Measurements from ENCODE around the gene RGSL1. TPM values are rescaled to one million over a fixed set of nuclear protein-coding genes. Genes with fewer than 3 reads are reported as not detected.
A peak's percentile ranks its signal among the peaks of the same experiment; 100 is the strongest.

Gene RGSL1
- total and polyA plus RNA-seq, 9 of the 15 experiments (the other 6 are each of a cell fraction or from before 2014, with no cell fraction given) = 0.03 TPM; not detected in 8

DNA sequence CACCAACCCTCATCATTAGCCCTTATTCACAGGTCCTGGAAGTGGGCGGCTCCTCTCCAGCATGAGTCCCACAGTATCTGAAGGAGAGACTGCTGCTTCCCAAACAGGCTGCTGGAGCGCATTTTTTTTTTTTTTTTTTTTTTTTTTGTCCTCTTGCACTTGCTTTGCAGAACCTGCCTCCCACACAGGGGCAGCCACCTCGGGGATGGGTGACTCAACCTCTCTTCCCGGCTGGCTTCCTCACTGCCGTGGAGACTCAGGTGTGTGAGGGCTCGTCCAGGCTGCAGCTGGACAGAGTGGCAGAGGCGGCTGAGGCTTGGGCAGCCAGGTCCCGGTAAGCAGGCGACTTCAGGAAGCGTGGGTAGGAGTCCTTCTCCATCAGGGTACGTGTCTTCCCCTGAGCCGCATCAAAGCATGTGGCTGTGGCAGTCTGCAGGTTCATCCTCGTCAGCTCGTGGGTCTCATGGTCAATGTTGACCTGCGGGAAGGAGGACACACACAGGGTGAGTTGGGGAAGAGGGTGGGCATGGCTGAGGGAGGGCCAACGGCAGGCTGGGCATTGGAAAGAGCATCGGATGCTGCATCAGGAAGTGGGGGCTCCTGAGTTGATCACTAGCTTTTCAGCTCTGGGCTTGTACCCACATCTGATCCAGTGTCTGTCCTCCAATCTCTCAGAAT, 150.2 kb downstream of the RGSL1 start (continued):
- TF ChIP-seq ERF (CRISPR knock-in tag; IDR thresholded peaks at IDR 0.05) = no peak
- TF ChIP-seq RBM22 (IDR thresholded peaks at IDR 0.05; ENCODE audit: low read depth, low read length, poor library complexity, severe bottlenecking) = no peak
- TF ChIP-seq ZNF75A (CRISPR knock-in tag; IDR thresholded peaks at IDR 0.05) = no peak
- TF ChIP-seq, protein P1, sequence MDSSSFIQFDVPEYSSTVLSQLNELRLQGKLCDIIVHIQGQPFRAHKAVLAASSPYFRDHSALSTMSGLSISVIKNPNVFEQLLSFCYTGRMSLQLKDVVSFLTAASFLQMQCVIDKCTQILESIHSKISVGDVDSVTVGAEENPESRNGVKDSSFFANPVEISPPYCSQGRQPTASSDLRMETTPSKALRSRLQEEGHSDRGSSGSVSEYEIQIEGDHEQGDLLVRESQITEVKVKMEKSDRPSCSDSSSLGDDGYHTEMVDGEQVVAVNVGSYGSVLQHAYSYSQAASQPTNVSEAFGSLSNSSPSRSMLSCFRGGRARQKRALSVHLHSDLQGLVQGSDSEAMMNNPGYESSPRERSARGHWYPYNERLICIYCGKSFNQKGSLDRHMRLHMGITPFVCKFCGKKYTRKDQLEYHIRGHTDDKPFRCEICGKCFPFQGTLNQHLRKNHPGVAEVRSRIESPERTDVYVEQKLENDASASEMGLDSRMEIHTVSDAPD (CRISPR knock-in tag; IDR thresholded peaks at IDR 0.05) = no peak
- TF ChIP-seq MCM3 (IDR thresholded peaks at IDR 0.05) = no peak

DNA sequence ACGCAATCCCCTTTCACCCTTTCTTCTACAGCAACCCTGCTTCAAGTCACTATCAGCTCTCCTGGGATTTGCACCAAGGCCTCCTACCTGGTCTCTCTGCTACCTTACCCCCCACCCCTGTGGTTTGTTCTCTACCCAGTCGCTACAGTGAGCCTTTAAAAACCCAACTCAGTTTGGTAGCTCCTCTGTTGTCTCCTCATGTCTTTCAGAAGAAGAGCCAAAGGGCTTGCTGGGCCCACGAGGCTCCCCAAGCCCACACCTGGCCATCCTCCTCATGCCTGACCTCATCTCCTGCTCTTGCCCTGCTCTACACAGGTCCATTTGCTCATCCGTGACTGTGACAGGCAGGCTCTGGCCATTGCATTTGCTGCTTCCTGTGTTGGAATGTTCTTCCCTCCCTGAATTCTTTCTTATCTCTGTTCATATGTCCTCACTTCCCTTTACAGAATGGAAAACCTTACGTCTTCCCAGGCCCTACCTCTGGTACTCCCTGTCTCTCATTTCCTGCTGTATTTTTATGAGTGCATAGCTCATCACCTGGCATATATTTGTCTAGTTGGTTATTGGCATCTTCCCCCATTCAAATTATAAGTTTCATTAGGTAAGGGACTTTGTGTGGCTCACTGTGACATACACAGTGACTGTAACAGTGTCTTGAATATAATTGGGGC, 150.9 kb downstream of the RGSL1 start:
- in situ Hi-C loops (cut with MboI) = no loop called here
- H3K36me3 ChIP-seq (ENCODE audit: control insufficient read depth, insufficient read depth, low read length) = no peaks in the 10 kb centered on the region
- peaks cover 9 to 13% of the 10 kb centered on the region in 2 experiments; a peak in 4 of 5 replicates for H3K4me1 ChIP-seq (replicated peaks in 1 of 2; ENCODE audit: control insufficient read depth in 2 of 2, insufficient read depth in 2 of 2, low read length in 2 of 2)
- H3K9me1 ChIP-seq (ENCODE audit: control insufficient read depth, insufficient read depth, low read length) = no peaks in the 10 kb centered on the region
- ChIA-PET POLR2A (interaction anchor here (0.7 to 1.4 kb wide), 5 partner anchors 8 to 1012 kb away, joined by 3 to 6 read pairs (median 3); partner anchors contain the start of gene RNASEL), CTCF (ENCODE audit: low intra/inter-chr PET ratio) (interaction anchor here (0.6 to 4.5 kb wide), 7 partner anchors 15 to 516 kb away, joined by 3 to 53 read pairs (median 11); no protein-coding TSS in a partner anchor)
- intact Hi-C loops (cut with micrococcal nuclease) = loop anchor here (1.0 kb wide), 2 partner anchors 181 to 205 kb away; no protein-coding TSS in a partner anchor
- no peaks in the 10 kb centered on the region for H4K20me1 ChIP-seq (replicated peaks; ENCODE audit: control insufficient read depth, insufficient read depth, low read length)
- H3K27ac ChIP-seq (ENCODE audit: extremely low read depth, low read depth, low read length) = no peak overlapping the region
- WGBS (ENCODE audit: insufficient coverage, low coverage, missing lambda C conversion rate) = 18% methylated on average over 5 of the region's 5 CpGs
- no peak overlapping the region for H3K4me2 ChIP-seq (ENCODE audit: insufficient read depth, low read length)
- no peaks in the 10 kb centered on the region for H3K9me3 ChIP-seq (replicated peaks; ENCODE audit: control insufficient read depth, insufficient read depth, low read depth, low read length)
- FAIRE-seq (no peak), DNase-seq (ENCODE audit: extremely low read depth in 1 of 4, low spot score in 3 of 4) (no peak), ATAC-seq (no peak)
- no peak overlapping the region for H2AFZ ChIP-seq (ENCODE audit: low read depth, low read length)
- H3K4me3 ChIP-seq = no peak overlapping the region
- H3K9ac ChIP-seq (ENCODE audit: insufficient read depth in 1 of 2, low read depth in 2 of 2, low read length in 2 of 2) = peak overlapping the region in 1 of 2 experiments; percentile 31; a peak in 1 of 4 replicates
- no TSS peak for BruUV-seq (replicated peaks)
- H3K79me2 ChIP-seq (ENCODE audit: control insufficient read depth, insufficient read depth, low read length) = no peaks in the 10 kb centered on the region
- H3K27me3 ChIP-seq (ENCODE audit: control insufficient read depth in 2 of 2, insufficient read depth in 2 of 2, low read length in 2 of 2) = peaks cover 2 to 16% of the 10 kb centered on the region in 2 experiments; a peak in 3 of 5 replicates
- TF ChIP-seq ZNF778 (CRISPR knock-in tag; IDR thresholded peaks at IDR 0.05) (0 out of 2 replicates have a peak, but pooled peaks have one; percentile 54), ZNF354B (CRISPR knock-in tag; IDR thresholded peaks at IDR 0.05) (0 out of 2 replicates have a peak, but pooled peaks have one; percentile 21), ZBTB17 (CRISPR knock-in tag; IDR thresholded peaks at IDR 0.05) (0 out of 2 replicates have a peak, but pooled peaks have one; percentile 26), SMAD3 (CRISPR knock-in tag; conservative IDR thresholded peaks at IDR 0.05) (peak; percentile 68; the same call in 1 of the 2 replicates), ZNF57 (CRISPR knock-in tag; IDR thresholded peaks at IDR 0.05) (0 out of 2 replicates have a peak, but pooled peaks have one; percentile 50), NFRKB (IDR thresholded peaks at IDR 0.05; ENCODE audit: low read depth) (no peak), ERF (CRISPR knock-in tag; IDR thresholded peaks at IDR 0.05) (0 out of 2 replicates have a peak, but pooled peaks have one; percentile 30), ZNF324 (CRISPR knock-in tag; IDR thresholded peaks at IDR 0.05) (0 out of 2 replicates have a peak, but pooled peaks have one; percentile 19)
- TF ChIP-seq, protein P2, sequence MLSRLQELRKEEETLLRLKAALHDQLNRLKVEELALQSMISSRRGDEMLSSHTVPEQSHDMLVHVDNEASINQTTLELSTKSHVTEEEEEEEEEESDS (CRISPR knock-in tag; IDR thresholded peaks at IDR 0.05) = no peak
- TF ChIP-seq, protein P3, sequence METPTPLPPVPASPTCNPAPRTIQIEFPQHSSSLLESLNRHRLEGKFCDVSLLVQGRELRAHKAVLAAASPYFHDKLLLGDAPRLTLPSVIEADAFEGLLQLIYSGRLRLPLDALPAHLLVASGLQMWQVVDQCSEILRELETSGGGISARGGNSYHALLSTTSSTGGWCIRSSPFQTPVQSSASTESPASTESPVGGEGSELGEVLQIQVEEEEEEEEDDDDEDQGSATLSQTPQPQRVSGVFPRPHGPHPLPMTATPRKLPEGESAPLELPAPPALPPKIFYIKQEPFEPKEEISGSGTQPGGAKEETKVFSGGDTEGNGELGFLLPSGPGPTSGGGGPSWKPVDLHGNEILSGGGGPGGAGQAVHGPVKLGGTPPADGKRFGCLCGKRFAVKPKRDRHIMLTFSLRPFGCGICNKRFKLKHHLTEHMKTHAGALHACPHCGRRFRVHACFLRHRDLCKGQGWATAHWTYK (CRISPR knock-in tag; IDR thresholded peaks at IDR 0.05) = 0 out of 2 replicates have a peak, but pooled peaks have one; percentile 19
- TF ChIP-seq, protein P4, sequence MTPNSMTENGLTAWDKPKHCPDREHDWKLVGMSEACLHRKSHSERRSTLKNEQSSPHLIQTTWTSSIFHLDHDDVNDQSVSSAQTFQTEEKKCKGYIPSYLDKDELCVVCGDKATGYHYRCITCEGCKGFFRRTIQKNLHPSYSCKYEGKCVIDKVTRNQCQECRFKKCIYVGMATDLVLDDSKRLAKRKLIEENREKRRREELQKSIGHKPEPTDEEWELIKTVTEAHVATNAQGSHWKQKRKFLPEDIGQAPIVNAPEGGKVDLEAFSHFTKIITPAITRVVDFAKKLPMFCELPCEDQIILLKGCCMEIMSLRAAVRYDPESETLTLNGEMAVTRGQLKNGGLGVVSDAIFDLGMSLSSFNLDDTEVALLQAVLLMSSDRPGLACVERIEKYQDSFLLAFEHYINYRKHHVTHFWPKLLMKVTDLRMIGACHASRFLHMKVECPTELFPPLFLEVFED (CRISPR knock-in tag; conservative IDR thresholded peaks at IDR 0.05) = no peak
